ENCODE results near the gene RAPGEF1.

RAPGEF1 gene

DNA sequence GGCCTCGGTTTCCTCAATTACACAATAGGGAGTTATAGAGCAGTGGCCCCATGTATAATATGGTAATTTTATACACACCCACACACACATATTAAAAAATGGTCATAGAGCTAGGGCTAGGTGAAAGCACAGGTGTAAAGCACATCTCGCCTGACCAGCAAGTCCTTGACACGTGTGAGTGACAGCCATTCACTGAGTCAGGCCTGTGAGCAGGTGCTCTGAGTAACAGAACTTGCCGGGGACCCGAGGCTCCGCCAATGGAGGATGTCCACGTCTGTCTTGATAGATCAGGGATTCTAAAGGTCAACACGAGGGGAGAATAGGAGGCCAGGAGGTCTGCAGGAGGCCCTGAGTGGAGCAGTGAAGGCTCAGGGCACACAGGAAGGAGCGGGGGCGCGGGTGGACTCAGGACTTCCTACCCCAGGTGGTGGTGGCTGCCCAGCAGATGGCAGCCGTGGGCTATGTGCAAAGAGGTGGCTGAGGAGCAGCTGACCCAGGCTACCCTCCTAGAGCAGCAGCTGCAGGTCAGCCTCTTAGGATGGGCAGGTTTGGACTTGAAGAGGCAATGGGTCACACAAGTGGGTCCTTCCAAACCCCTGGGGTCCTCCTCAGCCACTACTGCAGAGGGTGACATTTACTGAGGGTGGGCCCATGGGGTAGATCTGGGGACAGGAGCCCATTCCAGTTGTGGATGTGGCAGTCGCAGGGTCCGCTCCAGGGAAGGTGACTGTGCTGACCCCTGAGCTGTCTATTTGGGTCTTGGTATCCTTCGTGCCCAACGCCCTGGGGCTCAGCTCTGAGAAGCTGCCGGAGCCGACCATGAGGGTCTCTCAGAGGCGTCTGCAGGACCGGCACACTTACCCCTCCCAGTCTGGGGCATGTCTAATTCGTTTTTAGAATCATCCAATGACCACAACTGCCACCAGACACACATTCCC, 148.7 kb downstream of the RAPGEF1 start:
- TF ChIP-seq, protein P1, sequence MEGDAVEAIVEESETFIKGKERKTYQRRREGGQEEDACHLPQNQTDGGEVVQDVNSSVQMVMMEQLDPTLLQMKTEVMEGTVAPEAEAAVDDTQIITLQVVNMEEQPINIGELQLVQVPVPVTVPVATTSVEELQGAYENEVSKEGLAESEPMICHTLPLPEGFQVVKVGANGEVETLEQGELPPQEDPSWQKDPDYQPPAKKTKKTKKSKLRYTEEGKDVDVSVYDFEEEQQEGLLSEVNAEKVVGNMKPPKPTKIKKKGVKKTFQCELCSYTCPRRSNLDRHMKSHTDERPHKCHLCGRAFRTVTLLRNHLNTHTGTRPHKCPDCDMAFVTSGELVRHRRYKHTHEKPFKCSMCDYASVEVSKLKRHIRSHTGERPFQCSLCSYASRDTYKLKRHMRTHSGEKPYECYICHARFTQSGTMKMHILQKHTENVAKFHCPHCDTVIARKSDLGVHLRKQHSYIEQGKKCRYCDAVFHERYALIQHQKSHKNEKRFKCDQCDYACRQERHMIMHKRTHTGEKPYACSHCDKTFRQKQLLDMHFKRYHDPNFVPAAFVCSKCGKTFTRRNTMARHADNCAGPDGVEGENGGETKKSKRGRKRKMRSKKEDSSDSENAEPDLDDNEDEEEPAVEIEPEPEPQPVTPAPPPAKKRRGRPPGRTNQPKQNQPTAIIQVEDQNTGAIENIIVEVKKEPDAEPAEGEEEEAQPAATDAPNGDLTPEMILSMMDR (conservative IDR thresholded peaks at IDR 0.05; ENCODE audit: low read depth, low read length): peak; percentile 94
- peak; percentile 86 for DNase-seq (ENCODE audit: low read depth)
- no peak overlapping the region for H3K4me3 ChIP-seq (ENCODE audit: low read depth, low read length)

DNA sequence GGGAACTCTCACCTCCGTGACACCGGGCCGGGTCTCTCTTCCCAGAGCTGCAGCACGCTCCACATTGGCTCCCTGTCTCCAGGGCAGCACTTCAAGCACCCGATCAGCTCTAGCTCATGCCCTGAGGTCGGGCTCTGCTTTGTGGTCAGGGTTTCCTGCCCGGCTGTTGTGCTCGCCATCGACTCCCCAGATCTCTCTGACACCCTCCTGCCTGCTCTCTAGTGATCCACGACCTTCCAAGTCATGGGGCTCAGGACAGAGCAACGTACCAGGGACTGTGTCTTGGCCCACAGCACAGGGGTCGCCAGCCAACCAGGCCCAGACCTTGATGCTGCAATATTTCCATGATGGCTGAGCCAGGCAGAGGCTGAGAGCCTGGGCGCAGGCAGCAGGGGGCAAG, 149.4 kb downstream of the RAPGEF1 start:
- TF ChIP-seq, protein P1 (conservative IDR thresholded peaks at IDR 0.05; ENCODE audit: low read depth, low read length): no peak
- no peak overlapping the region for H3K4me3 ChIP-seq (ENCODE audit: low read depth, low read length)
- no peak for DNase-seq (ENCODE audit: low read depth)

DNA sequence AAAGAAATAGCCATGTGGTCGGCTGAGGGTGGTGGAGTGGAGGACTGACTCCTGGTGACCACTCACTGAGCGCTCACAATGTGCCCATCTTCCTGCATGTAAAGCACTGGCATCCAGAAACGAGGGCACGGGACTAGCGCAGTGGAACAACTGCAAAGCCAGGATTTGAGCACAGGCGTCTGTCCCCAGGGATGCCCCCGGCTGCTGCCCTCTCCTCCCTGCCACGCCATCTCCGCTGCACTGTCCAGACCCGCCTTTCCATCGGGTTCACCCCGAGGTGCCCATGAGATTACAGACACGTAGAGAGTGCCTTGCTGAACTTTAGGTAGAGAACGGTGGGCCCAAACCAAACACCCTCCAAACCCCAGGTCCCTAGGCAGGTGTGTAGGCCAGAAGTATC, 149.9 kb downstream of the RAPGEF1 start:
- no peak for DNase-seq (ENCODE audit: low read depth)
- TF ChIP-seq, protein P1 (conservative IDR thresholded peaks at IDR 0.05; ENCODE audit: low read depth, low read length): no peak
- H3K4me3 ChIP-seq (ENCODE audit: low read depth, low read length): no peak overlapping the region

DNA sequence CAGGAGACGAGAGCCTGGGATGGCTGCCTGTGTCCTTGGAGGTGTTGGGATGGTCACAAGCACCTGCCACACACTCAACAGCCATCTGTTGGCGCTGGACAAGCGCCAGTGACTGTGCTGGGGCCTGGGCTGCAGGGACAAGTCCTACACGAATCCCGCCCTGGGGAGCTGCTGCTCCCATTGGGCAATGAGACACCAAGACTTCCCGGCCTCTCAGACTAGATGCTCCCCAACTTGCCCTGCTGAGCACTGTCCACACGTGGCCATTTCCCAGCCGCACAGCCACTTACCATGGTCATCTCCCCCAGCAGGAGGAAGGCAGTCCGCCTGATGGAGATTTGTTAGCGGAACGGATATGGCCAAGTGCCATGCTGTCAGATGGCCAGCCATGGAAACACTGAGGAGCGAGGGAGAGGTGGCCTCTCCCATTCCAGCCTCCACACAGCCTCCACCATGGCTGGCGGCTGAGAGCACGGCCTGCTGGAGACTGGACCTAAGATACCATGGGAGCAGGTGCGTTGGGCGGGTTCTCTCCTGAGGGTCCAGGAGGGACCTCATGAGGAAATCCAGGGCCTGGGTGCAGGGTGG, 150.7 kb downstream of the RAPGEF1 start:
- TF ChIP-seq, protein P1 (conservative IDR thresholded peaks at IDR 0.05; ENCODE audit: low read depth, low read length): no peak
- DNase-seq (ENCODE audit: low read depth): no peak
- no peak overlapping the region for H3K4me3 ChIP-seq (ENCODE audit: low read depth, low read length)

DNA sequence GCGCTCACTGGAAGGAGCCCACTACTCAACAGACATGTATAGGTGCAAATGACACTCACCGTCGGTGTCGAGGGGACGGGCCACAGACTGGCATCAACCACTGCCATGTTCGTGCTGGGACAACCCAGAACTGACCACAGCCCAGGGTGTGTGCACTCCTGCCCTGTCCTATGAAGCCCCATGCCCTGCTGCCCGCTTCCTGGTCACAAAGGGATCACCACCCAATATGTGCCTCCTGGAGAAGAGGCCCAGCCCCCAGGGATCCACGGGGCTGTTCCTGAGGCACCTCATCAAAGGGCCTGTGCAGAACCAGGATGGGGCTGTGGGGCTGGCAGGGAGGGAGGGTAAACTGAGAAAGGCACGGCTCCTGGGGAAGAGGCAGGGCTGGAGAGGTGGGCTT, 151.5 kb downstream of the RAPGEF1 start:
- no peak for DNase-seq (ENCODE audit: low read depth)
- no peak overlapping the region for H3K4me3 ChIP-seq (ENCODE audit: low read depth, low read length)
- TF ChIP-seq, protein P1 (conservative IDR thresholded peaks at IDR 0.05; ENCODE audit: low read depth, low read length): no peak

DNA sequence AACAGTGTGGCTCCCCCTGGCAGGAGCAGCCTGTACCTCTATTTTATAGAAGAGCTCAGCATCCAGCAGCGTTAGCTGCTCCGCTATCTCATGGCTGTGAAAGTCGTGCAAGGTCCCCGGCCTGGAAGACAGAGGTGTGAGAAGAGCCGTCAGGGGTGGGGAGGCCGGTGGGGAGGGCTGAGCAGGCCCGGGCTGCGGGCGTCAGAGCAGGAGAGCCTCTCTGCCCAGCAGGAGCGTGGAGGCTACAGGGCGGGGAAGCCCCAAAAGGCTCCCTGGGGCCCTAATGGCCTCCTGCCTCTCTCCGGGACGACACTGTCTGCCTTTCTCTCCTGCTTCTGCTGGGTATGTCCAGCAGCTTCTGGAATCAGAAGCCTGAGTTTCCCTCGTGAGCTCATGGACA, 152.0 kb downstream of the RAPGEF1 start:
- H3K4me3 ChIP-seq (ENCODE audit: low read depth, low read length): no peak overlapping the region
- TF ChIP-seq, protein P1 (conservative IDR thresholded peaks at IDR 0.05; ENCODE audit: low read depth, low read length): no peak
- DNase-seq (ENCODE audit: low read depth): no peak
